Measurements from ENCODE around the gene EPS15.

EPS15 gene

GRCh38 chr1:51320967-51321923 is 197.8 kb downstream of the EPS15 start:
- no peak for TF ChIP-seq CTCF (conservative IDR thresholded peaks at IDR 0.05; ENCODE audit: control insufficient read depth, insufficient read depth, low read depth, low read length)
- H3K4me3 ChIP-seq (ENCODE audit: control insufficient read depth, low read depth, low read length) = no peak overlapping the region
- no peak for DNase-seq (ENCODE audit: low read depth)

DNA sequence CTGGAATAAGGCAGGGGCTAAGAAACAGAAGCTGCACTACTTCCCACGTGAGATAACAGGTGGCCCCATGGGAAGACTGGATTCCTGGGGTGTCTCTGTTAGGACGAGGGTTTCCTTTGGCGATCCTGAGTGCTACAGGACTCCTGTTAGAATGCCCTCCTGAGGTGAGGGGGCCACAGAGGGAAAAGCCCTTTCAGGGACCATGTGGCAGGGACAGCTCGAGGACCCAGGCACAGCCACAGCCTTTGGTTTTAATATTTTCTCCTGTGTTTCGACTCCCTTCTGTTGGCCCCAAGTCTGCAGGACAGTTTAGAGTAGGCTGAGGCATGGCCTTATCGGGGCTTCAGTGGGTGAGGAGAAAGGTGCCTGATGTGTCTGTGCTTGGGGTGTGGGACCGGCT is 201.3 kb downstream of the EPS15 start:
- no peak for DNase-seq (ENCODE audit: low read depth)
- no peak overlapping the region for H3K4me3 ChIP-seq (ENCODE audit: control insufficient read depth, low read depth, low read length)
- TF ChIP-seq CTCF (conservative IDR thresholded peaks at IDR 0.05; ENCODE audit: control insufficient read depth, insufficient read depth, low read depth, low read length) = no peak

DNA sequence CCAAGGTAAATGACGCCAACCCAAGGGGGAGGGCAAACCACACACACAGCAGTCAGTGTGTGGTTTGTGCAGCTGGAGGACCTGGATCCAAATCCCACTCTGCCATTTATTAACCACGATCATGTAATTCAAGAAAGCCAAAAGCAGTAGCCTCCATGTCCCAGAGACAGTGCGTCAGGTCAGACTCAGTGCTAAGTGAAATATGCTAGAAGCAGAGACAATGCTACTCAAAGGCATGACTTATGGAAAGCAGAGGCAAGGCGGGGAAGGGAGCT is 202.3 kb downstream of the EPS15 start:
- no peak overlapping the region for H3K4me3 ChIP-seq (ENCODE audit: control insufficient read depth, low read depth, low read length)
- TF ChIP-seq CTCF (conservative IDR thresholded peaks at IDR 0.05; ENCODE audit: control insufficient read depth, insufficient read depth, low read depth, low read length) = no peak
- no peak for DNase-seq (ENCODE audit: low read depth)

GRCh38 chr1:51316113-51316845 is 202.8 kb downstream of the EPS15 start:
- no peak overlapping the region for H3K4me3 ChIP-seq (ENCODE audit: control insufficient read depth, low read depth, low read length)
- DNase-seq (ENCODE audit: low read depth) = no peak
- no peak for TF ChIP-seq CTCF (conservative IDR thresholded peaks at IDR 0.05; ENCODE audit: control insufficient read depth, insufficient read depth, low read depth, low read length)

DNA sequence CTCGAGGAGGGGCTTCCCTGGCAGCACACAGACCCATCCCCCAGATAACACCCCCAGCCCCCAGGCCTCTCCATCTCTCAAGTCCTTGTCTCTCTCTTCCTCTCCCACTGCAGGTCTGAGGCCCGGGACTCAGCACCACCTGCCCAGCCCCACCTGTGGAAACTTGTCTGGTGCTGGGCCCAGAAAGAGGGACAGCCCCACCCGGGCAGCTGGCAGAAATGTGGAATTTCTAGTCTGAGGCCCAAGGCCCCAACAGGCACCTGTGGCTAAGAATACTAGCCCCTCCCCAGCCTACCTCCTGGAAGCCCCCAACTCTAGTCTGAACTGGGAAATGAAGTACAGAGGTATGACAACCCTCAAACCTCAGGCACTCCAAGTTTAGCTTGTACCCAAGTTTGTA is 204.1 kb downstream of the EPS15 start:
- no peak for DNase-seq (ENCODE audit: low read depth)
- no peak overlapping the region for H3K4me3 ChIP-seq (ENCODE audit: control insufficient read depth, low read depth, low read length)
- TF ChIP-seq CTCF (conservative IDR thresholded peaks at IDR 0.05; ENCODE audit: control insufficient read depth, insufficient read depth, low read depth, low read length) = no peak

GRCh38 chr1:51313961-51314777 is 204.9 kb downstream of the EPS15 start:
- peak; percentile 91 for DNase-seq (ENCODE audit: low read depth)
- no peak for TF ChIP-seq CTCF (conservative IDR thresholded peaks at IDR 0.05; ENCODE audit: control insufficient read depth, insufficient read depth, low read depth, low read length)
- no peak overlapping the region for H3K4me3 ChIP-seq (ENCODE audit: control insufficient read depth, low read depth, low read length)
